Measurements from ENCODE around the gene CPT1B.
"Not testable (repeated sequence)": the region's sequence is repeated elsewhere in the genome, so short reads cannot be mapped to it uniquely, and the experiment has no call there.

Gene CPT1B

GRCh38 chr22:50608996-50609395 lies 30.8 kb upstream of the CPT1B start:
- no peak for TF ChIP-seq CTCF (IDR thresholded peaks at IDR 0.05; ENCODE audit: control insufficient read depth, extremely low read depth, insufficient read depth)
- H3K4me3 ChIP-seq (ENCODE audit: low read depth, low read length) = no peak overlapping the region
- no peak for DNase-seq (ENCODE audit: low read depth)

- not testable (repeated sequence) for DNase-seq (ENCODE audit: low read depth); H3K4me3 ChIP-seq (ENCODE audit: low read depth, low read length)
These were observed 30.0 kb upstream of the CPT1B start for GRCh38 chr22:50608058-50608840.

GRCh38 chr22:50607659-50608020 lies 29.4 kb upstream of the CPT1B start:
- no peak for DNase-seq (ENCODE audit: low read depth)
- H3K4me3 ChIP-seq (ENCODE audit: low read depth, low read length) = no peak overlapping the region
- TF ChIP-seq CTCF (IDR thresholded peaks at IDR 0.05; ENCODE audit: control insufficient read depth, extremely low read depth, insufficient read depth) = no peak

GRCh38 chr22:50606946-50607658 lies 28.9 kb upstream of the CPT1B start:
- H3K4me3 ChIP-seq (ENCODE audit: low read depth, low read length) = no peak overlapping the region
- no peak for DNase-seq (ENCODE audit: low read depth)
- no peak for TF ChIP-seq CTCF (IDR thresholded peaks at IDR 0.05; ENCODE audit: control insufficient read depth, extremely low read depth, insufficient read depth)

- TF ChIP-seq CTCF (IDR thresholded peaks at IDR 0.05; ENCODE audit: control insufficient read depth, extremely low read depth, insufficient read depth) = peak; percentile 48
- no peak for DNase-seq (ENCODE audit: low read depth)
- H3K4me3 ChIP-seq (ENCODE audit: low read depth, low read length) = no peak overlapping the region
These were observed 28.1 kb upstream of the CPT1B start for GRCh38 chr22:50606165-50606945.

- no peak for DNase-seq (ENCODE audit: low read depth)
- TF ChIP-seq CTCF (IDR thresholded peaks at IDR 0.05; ENCODE audit: control insufficient read depth, extremely low read depth, insufficient read depth) = no peak
- no peak overlapping the region for H3K4me3 ChIP-seq (ENCODE audit: low read depth, low read length)
These were observed 27.4 kb upstream of the CPT1B start for GRCh38 chr22:50605613-50606074.

- no peak for TF ChIP-seq CTCF (IDR thresholded peaks at IDR 0.05; ENCODE audit: control insufficient read depth, extremely low read depth, insufficient read depth)
- H3K4me3 ChIP-seq (ENCODE audit: low read depth, low read length) = no peak overlapping the region
- DNase-seq (ENCODE audit: low read depth) = no peak
These were observed 26.9 kb upstream of the CPT1B start for GRCh38 chr22:50605002-50605612.

Data from LNCaP clone FGC (cell line).